SK-N-SH (cell line): ENCODE data around the gene LOXL4. TPM values are rescaled to one million over a fixed set of nuclear protein-coding genes. Genes with fewer than 3 reads are reported as not detected.
A peak's percentile ranks its signal among the peaks of the same experiment; 100 is the strongest.

Experiments used
- CTCF ChIA-PET: fragments of 300-600, 350-600 bp; formaldehyde crosslinking; extraction: SDS; loops from one replicate; lab custom pipeline; 2021; lab: Yijun Ruan, JAX
- POLR2A ChIA-PET: fragments of 350-600 bp; sonication (Branson Sonifier 250); formaldehyde crosslinking; extraction: SDS; loops from one replicate; lab custom pipeline; 2020; ENCODE audit warnings: antibody characterized with exemption, inconsistent platforms; lab: Yijun Ruan, JAX
- DNase-seq: peaks from one replicate; pipeline ENCODE4 v3.0.0; 2012
- H2AFZ ChIP-seq: fragments of 200-600 bp; sonication (generic); 2 replicates; pipeline ENCODE4 v1.8.1; 2016; ENCODE audit warnings: antibody characterized with exemption, mild to moderate bottlenecking, low read depth
- H3F3A ChIP-seq: fragments of 200-600 bp; sonication (generic); replicated peaks from 2 replicates; pipeline ENCODE3; 2016; ENCODE audit warnings: antibody characterized with exemption, mild to moderate bottlenecking; ENCODE audit not compliant: insufficient read depth
- H3K27ac ChIP-seq, 2 experiments: fragments of 200-500 bp in 1 of 2; fragments of 200-600 bp in 1 of 2; sonication (Bioruptor generic) in 1 of 2; sonication (generic), shearing (Covaris generic) in 1 of 2; 2 replicates each; pipeline versions ENCODE4 v1.5.1 to v1.6.1; 2014 to 2016; ENCODE audit warnings: low read depth in 2 of 2, inconsistent platforms in 1 of 2, low read length in 1 of 2, mild to moderate bottlenecking in 1 of 2, mixed read lengths in 1 of 2
- H3K27me3 ChIP-seq: fragments of 200-600 bp; sonication (generic), shearing (Covaris generic); 2 replicates; pipeline ENCODE4 v1.6.1; 2016; ENCODE audit warnings: mixed run types; ENCODE audit not compliant: insufficient read depth
- H3K36me3 ChIP-seq, 2 experiments: fragments of 200-500 bp in 1 of 2; fragments of 200-600 bp in 1 of 2; sonication (Bioruptor generic) in 1 of 2; sonication (generic) in 1 of 2; replicated peaks in 1 of 2; 2 replicates each; pipeline versions ENCODE3 to v1.5.1; 2014 to 2016; ENCODE audit warnings: low read length in 1 of 2, mild to moderate bottlenecking in 1 of 2; ENCODE audit not compliant: insufficient read depth in 2 of 2, control insufficient read depth in 1 of 2
- H3K4me1 ChIP-seq, 2 experiments: fragments of 200-500 bp in 1 of 2; fragments of 200-600 bp in 1 of 2; sonication (Bioruptor generic) in 1 of 2; sonication (generic), shearing (Covaris generic) in 1 of 2; 2 replicates each; pipeline versions ENCODE4 v1.5.1 to v1.6.1; 2014 to 2016; ENCODE audit warnings: low read depth in 1 of 2, low read length in 1 of 2, mixed run types in 1 of 2; ENCODE audit not compliant: insufficient read depth in 2 of 2, control insufficient read depth in 1 of 2
- H3K4me2 ChIP-seq: fragments of 200-600 bp; sonication (generic), shearing (Covaris generic); 2 replicates; pipeline ENCODE4 v1.6.1; 2017; ENCODE audit warnings: mixed run types
- H3K4me3 ChIP-seq, 2 experiments: fragments of 200-500 bp in 1 of 2; fragments of 200-600 bp in 1 of 2; sonication (Bioruptor generic) in 1 of 2; sonication (generic), shearing (Covaris generic) in 1 of 2; 2 replicates each; pipeline versions ENCODE4 v1.5.1 to v1.8.1; 2014 to 2016; ENCODE audit warnings: low read depth in 2 of 2, inconsistent platforms in 1 of 2, low read length in 1 of 2, mild to moderate bottlenecking in 1 of 2, mixed read lengths in 1 of 2, moderate library complexity in 1 of 2
- H3K79me2 ChIP-seq: fragments of 200-600 bp; sonication (generic); 2 replicates; pipeline ENCODE4 v1.8.1; 2017; ENCODE audit warnings: mild to moderate bottlenecking; ENCODE audit not compliant: insufficient read depth
- H3K9ac ChIP-seq: fragments of 200-600 bp; sonication (generic); 2 replicates; pipeline ENCODE4 v1.6.1; 2017; ENCODE audit warnings: mixed run types
- H3K9me2 ChIP-seq: fragments of 200-600 bp; sonication (generic); 2 replicates; pipeline ENCODE4 v1.6.1; 2017; ENCODE audit warnings: mixed run types
- H3K9me3 ChIP-seq: fragments of 200-600 bp; sonication (generic); 2 replicates; pipeline ENCODE4 v1.6.1; 2017; ENCODE audit warnings: mixed run types, mild to moderate bottlenecking, moderate library complexity
- H4K20me1 ChIP-seq: fragments of 200-600 bp; sonication (generic); 2 replicates; pipeline ENCODE4 v1.6.1; 2017; ENCODE audit warnings: mild to moderate bottlenecking, mixed run types; ENCODE audit not compliant: insufficient read depth
- EP300 ChIP-seq, 2 experiments: IDR thresholded peaks; 2 replicates each; pipeline versions ENCODE4 v1.4.0 to v1.6.1; 2012; ENCODE audit warnings: borderline replicate concordance in 1 of 2, low read depth in 1 of 2, low read length in 1 of 2
- FOXJ3 ChIP-seq: sonication (generic); formaldehyde crosslinking; IDR thresholded peaks from 2 replicates; pipeline ENCODE4 v1.5.1; 2020; ENCODE audit warnings: mild to moderate bottlenecking, missing genetic modification reagents
- FOXM1 ChIP-seq: IDR thresholded peaks from 2 replicates; pipeline ENCODE4 v1.4.0; 2012; ENCODE audit warnings: low read depth, mild to moderate bottlenecking
- GATA2 ChIP-seq: sonication (generic); formaldehyde crosslinking; IDR thresholded peaks from 2 replicates; pipeline ENCODE4 v1.5.0; 2020; ENCODE audit warnings: mild to moderate bottlenecking, missing genetic modification reagents
- MXI1 ChIP-seq: IDR thresholded peaks from 2 replicates; pipeline ENCODE4 v1.6.1; 2012; ENCODE audit warnings: mild to moderate bottlenecking, low read depth, low read length, improper control_type of control experiment
- NRF1 ChIP-seq: IDR thresholded peaks from 2 replicates; pipeline ENCODE4 v1.6.1; 2012; ENCODE audit warnings: low read depth, mild to moderate bottlenecking, low read length
- POLR2AphosphoS5 ChIP-seq: IDR thresholded peaks from 2 replicates; pipeline ENCODE4 v1.6.1; 2012; ENCODE audit warnings: low read depth, low read length
- RAD21 ChIP-seq: IDR thresholded peaks from 2 replicates; pipeline ENCODE4 v1.6.1; 2012; ENCODE audit warnings: mild to moderate bottlenecking, low read length
- RCOR1 ChIP-seq: fragments of 150-350 bp; IDR thresholded peaks from 2 replicates; pipeline ENCODE4 v1.6.1; 2017; ENCODE audit warnings: antibody characterized with exemption, low read length
- SMC3 ChIP-seq: IDR thresholded peaks from 2 replicates; pipeline ENCODE4 v1.6.1; 2012; ENCODE audit warnings: low read depth, low read length, improper control_type of control experiment
- WGBS: methylation state at CpG from one replicate; pipeline ENCODE4 v1.1.6; 2017; ENCODE audit warnings: low lambda C conversion rate; 5-methylcytosine and 5-hydroxymethylcytosine counted together
- polyA plus RNA-seq, 3 experiments: library from polyadenylated mRNA; depleted of rRNA; stranded (reverse); fragments of >200 nt; gene quantifications; 2 replicates each; pipeline ENCODE4 v1.2.3, GENCODE V29; 2012
- TF ChIP-seq, protein P1 (sequence below): fragments of 200-600 bp; sonication (generic); IDR thresholded peaks from 2 replicates; pipeline ENCODE4 v1.6.1; 2017; ENCODE audit warnings: antibody characterized with exemption, mild to moderate bottlenecking, moderate library complexity
- TF ChIP-seq, protein P2 (sequence below): IDR thresholded peaks from 2 replicates; pipeline ENCODE4 v1.6.1; 2012; ENCODE audit warnings: mild to moderate bottlenecking, low read depth, low read length, moderate library complexity

LOXL4 gene
- polyA plus RNA-seq, 1 of the 3 experiments (the other 2 are of a cell fraction) = 1.7 TPM

DNA sequence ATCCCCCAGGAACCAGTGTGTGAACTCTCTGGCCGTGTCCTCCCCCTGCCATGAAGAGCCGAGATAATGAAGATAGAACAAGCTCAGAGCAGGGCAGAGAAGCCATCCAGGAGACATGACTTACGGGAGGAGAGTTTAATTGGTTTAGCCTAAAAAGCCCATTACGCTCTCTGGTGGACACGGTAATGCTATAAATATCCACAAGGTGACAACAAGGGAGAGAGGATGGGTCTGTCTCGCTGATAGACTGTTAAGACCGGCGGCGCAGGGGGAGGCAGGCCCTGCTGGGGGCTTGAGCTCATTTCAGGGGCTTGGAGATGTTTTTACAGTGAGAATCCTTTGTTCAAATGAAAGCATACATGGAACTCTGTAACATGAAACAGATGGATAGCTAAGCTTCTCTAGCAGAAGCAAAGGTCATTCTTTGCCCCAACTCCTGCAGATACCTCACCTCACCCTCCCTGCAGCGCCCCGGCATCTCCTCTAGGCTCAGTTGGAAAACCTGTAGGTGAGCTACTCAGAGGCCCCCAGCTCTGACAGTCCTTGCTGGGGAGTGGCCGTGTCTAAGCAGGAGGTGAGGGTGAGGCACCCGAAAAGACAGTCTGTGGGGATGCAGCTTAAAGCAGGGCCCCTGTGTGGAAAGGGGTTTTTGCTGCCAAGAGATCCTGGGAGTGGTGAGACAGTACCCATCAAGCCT, 40.8 kb upstream of the LOXL4 start:
- Histone ChIP-seq H3K4me2 (peak overlapping the region; percentile 25; the same call in 1 of the 2 replicates), H2AFZ (peak overlapping the region; percentile 57; the same call in 1 of the 2 replicates), H4K20me1 (no peaks in the 10 kb centered on the region), H3K9me2 (no peaks in the 10 kb centered on the region), H3K79me2 (no peaks in the 10 kb centered on the region), H3K4me3 (peak overlapping the region; percentile 32 to 34; a peak in 2 of 4 replicates), H3F3A (no peaks in the 10 kb centered on the region), H3K4me1 (peaks cover 0 to 23% of the 10 kb centered on the region in 2 experiments; a peak in 1 of 4 replicates), H3K36me3 (no peaks in the 10 kb centered on the region), H3K9ac (no peak overlapping the region), H3K27me3 (no peaks in the 10 kb centered on the region), H3K9me3 (no peaks in the 10 kb centered on the region), H3K27ac (peak overlapping the region in 1 of 2 experiments; percentile 72; a peak in 2 of 4 replicates)
- POLR2A ChIA-PET = interaction anchor here (0.7 to 1.8 kb wide), 6 partner anchors 41 to 407 kb away, joined by 3 to 10 read pairs (median 4); partner anchors contain the start of genes LOXL4 and R3HCC1L
- 73% methylated on average over 12 of the region's 13 CpGs for WGBS
- CTCF ChIA-PET = interaction anchor here (0.7 to 4.1 kb wide), 66 partner anchors 9 to 517 kb away, joined by 3 to 95 read pairs (median 5); partner anchors contain the start of genes CRTAC1, HPS1, LOXL4 and PYROXD2
- peak; percentile 74 for DNase-seq
- TF ChIP-seq, protein P1, sequence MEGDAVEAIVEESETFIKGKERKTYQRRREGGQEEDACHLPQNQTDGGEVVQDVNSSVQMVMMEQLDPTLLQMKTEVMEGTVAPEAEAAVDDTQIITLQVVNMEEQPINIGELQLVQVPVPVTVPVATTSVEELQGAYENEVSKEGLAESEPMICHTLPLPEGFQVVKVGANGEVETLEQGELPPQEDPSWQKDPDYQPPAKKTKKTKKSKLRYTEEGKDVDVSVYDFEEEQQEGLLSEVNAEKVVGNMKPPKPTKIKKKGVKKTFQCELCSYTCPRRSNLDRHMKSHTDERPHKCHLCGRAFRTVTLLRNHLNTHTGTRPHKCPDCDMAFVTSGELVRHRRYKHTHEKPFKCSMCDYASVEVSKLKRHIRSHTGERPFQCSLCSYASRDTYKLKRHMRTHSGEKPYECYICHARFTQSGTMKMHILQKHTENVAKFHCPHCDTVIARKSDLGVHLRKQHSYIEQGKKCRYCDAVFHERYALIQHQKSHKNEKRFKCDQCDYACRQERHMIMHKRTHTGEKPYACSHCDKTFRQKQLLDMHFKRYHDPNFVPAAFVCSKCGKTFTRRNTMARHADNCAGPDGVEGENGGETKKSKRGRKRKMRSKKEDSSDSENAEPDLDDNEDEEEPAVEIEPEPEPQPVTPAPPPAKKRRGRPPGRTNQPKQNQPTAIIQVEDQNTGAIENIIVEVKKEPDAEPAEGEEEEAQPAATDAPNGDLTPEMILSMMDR = no peak
- TF ChIP-seq, protein P2, sequence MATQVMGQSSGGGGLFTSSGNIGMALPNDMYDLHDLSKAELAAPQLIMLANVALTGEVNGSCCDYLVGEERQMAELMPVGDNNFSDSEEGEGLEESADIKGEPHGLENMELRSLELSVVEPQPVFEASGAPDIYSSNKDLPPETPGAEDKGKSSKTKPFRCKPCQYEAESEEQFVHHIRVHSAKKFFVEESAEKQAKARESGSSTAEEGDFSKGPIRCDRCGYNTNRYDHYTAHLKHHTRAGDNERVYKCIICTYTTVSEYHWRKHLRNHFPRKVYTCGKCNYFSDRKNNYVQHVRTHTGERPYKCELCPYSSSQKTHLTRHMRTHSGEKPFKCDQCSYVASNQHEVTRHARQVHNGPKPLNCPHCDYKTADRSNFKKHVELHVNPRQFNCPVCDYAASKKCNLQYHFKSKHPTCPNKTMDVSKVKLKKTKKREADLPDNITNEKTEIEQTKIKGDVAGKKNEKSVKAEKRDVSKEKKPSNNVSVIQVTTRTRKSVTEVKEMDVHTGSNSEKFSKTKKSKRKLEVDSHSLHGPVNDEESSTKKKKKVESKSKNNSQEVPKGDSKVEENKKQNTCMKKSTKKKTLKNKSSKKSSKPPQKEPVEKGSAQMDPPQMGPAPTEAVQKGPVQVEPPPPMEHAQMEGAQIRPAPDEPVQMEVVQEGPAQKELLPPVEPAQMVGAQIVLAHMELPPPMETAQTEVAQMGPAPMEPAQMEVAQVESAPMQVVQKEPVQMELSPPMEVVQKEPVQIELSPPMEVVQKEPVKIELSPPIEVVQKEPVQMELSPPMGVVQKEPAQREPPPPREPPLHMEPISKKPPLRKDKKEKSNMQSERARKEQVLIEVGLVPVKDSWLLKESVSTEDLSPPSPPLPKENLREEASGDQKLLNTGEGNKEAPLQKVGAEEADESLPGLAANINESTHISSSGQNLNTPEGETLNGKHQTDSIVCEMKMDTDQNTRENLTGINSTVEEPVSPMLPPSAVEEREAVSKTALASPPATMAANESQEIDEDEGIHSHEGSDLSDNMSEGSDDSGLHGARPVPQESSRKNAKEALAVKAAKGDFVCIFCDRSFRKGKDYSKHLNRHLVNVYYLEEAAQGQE = no peak
- TF ChIP-seq SMC3 (peak; percentile 20; the same call in 1 of the 2 replicates), EP300 (IDR thresholded peaks at IDR 0.05; ENCODE audit: borderline replicate concordance in 1 of 2, low read depth in 1 of 2, low read length in 1 of 2) (peak in 1 of 2 experiments; percentile 55; a peak in 1 of 4 replicates), RAD21 (peak; percentile 44), FOXJ3 (CRISPR knock-in tag) (peak; percentile 68; the same call in 1 of the 2 replicates), POLR2AphosphoS5 (no peak), FOXM1 (no peak), NRF1 (no peak), GATA2 (CRISPR knock-in tag) (peak; percentile 82), MXI1 (0 out of 2 replicates have a peak, but pooled peaks have one; percentile 32), RCOR1 (no peak)
